C4-2B (cell line): Measurements from ENCODE around the gene B3GAT2.

Experiments used
- CTCF ChIP-seq: fragments of 450-650 bp; conservative IDR thresholded peaks from 2 replicates; pipeline ENCODE4 v1.5.1; 2017; ENCODE audit warnings: mild to moderate bottlenecking
- ZFX ChIP-seq: fragments of 450-650 bp; IDR thresholded peaks from 2 replicates; pipeline ENCODE4 v1.6.1; 2017

- TF ChIP-seq CTCF (no peak), ZFX (no peak)
Measured at GRCh38 chr6:70820778-70821177, 136.1 kb downstream of the B3GAT2 start.
